Sigmoid colon (tissue), 7 donors: ENCODE data around the gene SCMH1. TPM values are rescaled to one million over a fixed set of nuclear protein-coding genes. Genes with fewer than 3 reads are reported as not detected.

Experiments used
- DNase-seq: peaks from one replicate; pipeline ENCODE4 v3.0.0-alpha.2; 2019
- H3K27ac ChIP-seq, 4 donors: fragments of 200-600 bp; sonication (generic); one replicate each; pipeline ENCODE4 v1.5.1; 2016 to 2019; ENCODE audit warnings: mild to moderate bottlenecking in 1 of 4
- H3K27me3 ChIP-seq, 3 donors: fragments of 200-600 bp; sonication (generic); one replicate each; pipeline ENCODE4 v1.5.1; 2019; ENCODE audit warnings: mild to moderate bottlenecking in 1 of 3
- H3K36me3 ChIP-seq, 4 donors: fragments of 200-600 bp; sonication (generic); one replicate each; pipeline ENCODE4 v1.5.1; 2016 to 2019
- H3K4me1 ChIP-seq, 4 donors: fragments of 200-600 bp; sonication (generic); one replicate each; pipeline ENCODE4 v1.5.1; 2017 to 2019
- H3K4me3 ChIP-seq, 4 donors: fragments of 200-600 bp; sonication (generic); one replicate each; pipeline ENCODE4 v1.5.1; 2017 to 2019; ENCODE audit warnings: mild to moderate bottlenecking in 2 of 4, moderate library complexity in 1 of 4
- H3K9me3 ChIP-seq, 4 donors: fragments of 200-600 bp in 3 of 4; sonication (generic) in 3 of 4; one replicate each; pipeline versions ENCODE4 v1.5.1 to v1.6.1; 2013 to 2019
- EP300 ChIP-seq, 4 donors: sonication (generic); formaldehyde crosslinking; IDR thresholded peaks; one replicate each; pipeline ENCODE4 v1.6.1; 2017; ENCODE audit warnings: antibody characterized with exemption in 4 of 4
- POLR2A ChIP-seq, 2 donors: fragments of 450-650 bp; IDR thresholded peaks; one replicate each; pipeline ENCODE4 v1.6.1; 2016; ENCODE audit warnings: antibody characterized with exemption in 2 of 2, mild to moderate bottlenecking in 2 of 2, moderate library complexity in 2 of 2
- POLR2AphosphoS5 ChIP-seq, 4 donors: sonication (generic); formaldehyde crosslinking; IDR thresholded peaks; one replicate each; pipeline ENCODE4 v1.6.1; 2017; ENCODE audit warnings: antibody characterized with exemption in 4 of 4
- WGBS, 2 donors: extraction: QIAGEN DNeasy Blood & Tissue Kit; methylation state at CpG; one replicate each; pipeline ENCODE4 v1.1.7; 2013; 5-methylcytosine and 5-hydroxymethylcytosine counted together
- intact Hi-C: fragments of 100-400 bp; cut with DNase I; formaldehyde crosslinking; loops from one replicate; pipeline ENCODE4 v1.15.1; 2023
- polyA plus RNA-seq, 3 donors: library from polyadenylated mRNA; stranded (reverse); fragments of 200-250 nt; gene quantifications; one replicate each; pipeline ENCODE4 v1.2.3, GENCODE V29; 2013
- total RNA-seq, 4 donors: library from RNA; depleted of rRNA; stranded (reverse); fragments of >200 nt; gene quantifications; one replicate each; pipeline ENCODE4 v1.1.0, GENCODE V29; 2016
- TF ChIP-seq, protein P1 (sequence below), 4 experiments: fragments of 450-650 bp in 3 of 4; fragments of 200-600 bp in 1 of 4; IDR thresholded peaks; one replicate each; pipeline ENCODE4 v1.5.1; 2016 to 2019; ENCODE audit warnings: antibody characterized with exemption in 4 of 4, mild to moderate bottlenecking in 3 of 4, moderate library complexity in 2 of 4
- donor health status: healthy with polysubstance abuse.
- donor health status: Bipolar disorder and iron deficiency.
- donor health status: healthy.

SCMH1 gene
- total and polyA plus RNA-seq, 7 donors: 10.2 to 95.8 (median 52.4) TPM

GRCh38 chr1:41093826-41094225, 148.3 kb downstream of the SCMH1 start:
- Histone ChIP-seq H3K36me3 (no peaks in the 10 kb centered on the region), H3K27me3 (no peaks in the 10 kb centered on the region), H3K9me3 (no peaks in the 10 kb centered on the region), H3K27ac (no peak overlapping the region), H3K4me3 (no peak overlapping the region), H3K4me1 (peaks cover 0 to 5% (median 0%) of the 10 kb centered on the region in 4 donors)
- 75% methylated on average over 5 of the region's 5 CpGs for WGBS, 2 donors
- TF ChIP-seq, protein P1, sequence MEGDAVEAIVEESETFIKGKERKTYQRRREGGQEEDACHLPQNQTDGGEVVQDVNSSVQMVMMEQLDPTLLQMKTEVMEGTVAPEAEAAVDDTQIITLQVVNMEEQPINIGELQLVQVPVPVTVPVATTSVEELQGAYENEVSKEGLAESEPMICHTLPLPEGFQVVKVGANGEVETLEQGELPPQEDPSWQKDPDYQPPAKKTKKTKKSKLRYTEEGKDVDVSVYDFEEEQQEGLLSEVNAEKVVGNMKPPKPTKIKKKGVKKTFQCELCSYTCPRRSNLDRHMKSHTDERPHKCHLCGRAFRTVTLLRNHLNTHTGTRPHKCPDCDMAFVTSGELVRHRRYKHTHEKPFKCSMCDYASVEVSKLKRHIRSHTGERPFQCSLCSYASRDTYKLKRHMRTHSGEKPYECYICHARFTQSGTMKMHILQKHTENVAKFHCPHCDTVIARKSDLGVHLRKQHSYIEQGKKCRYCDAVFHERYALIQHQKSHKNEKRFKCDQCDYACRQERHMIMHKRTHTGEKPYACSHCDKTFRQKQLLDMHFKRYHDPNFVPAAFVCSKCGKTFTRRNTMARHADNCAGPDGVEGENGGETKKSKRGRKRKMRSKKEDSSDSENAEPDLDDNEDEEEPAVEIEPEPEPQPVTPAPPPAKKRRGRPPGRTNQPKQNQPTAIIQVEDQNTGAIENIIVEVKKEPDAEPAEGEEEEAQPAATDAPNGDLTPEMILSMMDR (IDR thresholded peaks at IDR 0.05): no peak
- TF ChIP-seq EP300 (IDR thresholded peaks at IDR 0.05) (no peak), POLR2AphosphoS5 (IDR thresholded peaks at IDR 0.05) (no peak), POLR2A (IDR thresholded peaks at IDR 0.05) (no peak)
- intact Hi-C loops: no loop called here
- no peak for DNase-seq

GRCh38 chr1:41086921-41087320, 155.2 kb downstream of the SCMH1 start:
- Histone ChIP-seq H3K4me1 (no peaks in the 10 kb centered on the region), H3K4me3 (no peak overlapping the region), H3K36me3 (peaks cover 0 to 8% (median 0%) of the 10 kb centered on the region in 4 donors), H3K9me3 (no peaks in the 10 kb centered on the region), H3K27ac (no peak overlapping the region), H3K27me3 (no peaks in the 10 kb centered on the region)
- intact Hi-C loops: no loop called here
- DNase-seq: no peak
- TF ChIP-seq POLR2AphosphoS5 (IDR thresholded peaks at IDR 0.05) (no peak), POLR2A (IDR thresholded peaks at IDR 0.05) (no peak), EP300 (IDR thresholded peaks at IDR 0.05) (no peak)
- TF ChIP-seq, protein P1 (IDR thresholded peaks at IDR 0.05): no peak

GRCh38 chr1:41078616-41079015, 163.5 kb downstream of the SCMH1 start:
- no peak for DNase-seq
- WGBS, 2 donors: 93 to 94% methylated on average over 2 of the region's 2 CpGs
- intact Hi-C loops: no loop called here
- H3K27me3 ChIP-seq: no peaks in the 10 kb centered on the region
- TF ChIP-seq POLR2AphosphoS5 (IDR thresholded peaks at IDR 0.05) (no peak), EP300 (IDR thresholded peaks at IDR 0.05) (no peak), POLR2A (IDR thresholded peaks at IDR 0.05) (no peak)
- TF ChIP-seq, protein P1 (IDR thresholded peaks at IDR 0.05): no peak
- no peaks in the 10 kb centered on the region for H3K9me3 ChIP-seq
- no peak overlapping the region for H3K4me3 ChIP-seq
- no peaks in the 10 kb centered on the region for H3K4me1 ChIP-seq
- no peak overlapping the region for H3K27ac ChIP-seq
- H3K36me3 ChIP-seq: peaks cover 0 to 8% (median 0%) of the 10 kb centered on the region in 4 donors

GRCh38 chr1:41078193-41078592, 163.9 kb downstream of the SCMH1 start:
- H3K4me3 ChIP-seq: no peak overlapping the region
- no peaks in the 10 kb centered on the region for H3K4me1 ChIP-seq
- intact Hi-C loops: no loop called here
- peaks cover 0 to 12% (median 0%) of the 10 kb centered on the region in 4 donors for H3K36me3 ChIP-seq
- no peaks in the 10 kb centered on the region for H3K9me3 ChIP-seq
- DNase-seq: no peak
- H3K27ac ChIP-seq: no peak overlapping the region
- TF ChIP-seq, protein P1 (IDR thresholded peaks at IDR 0.05): no peak
- TF ChIP-seq EP300 (IDR thresholded peaks at IDR 0.05) (no peak), POLR2AphosphoS5 (IDR thresholded peaks at IDR 0.05) (no peak), POLR2A (IDR thresholded peaks at IDR 0.05) (no peak)
- 96 to 98% methylated on average over 3 of the region's 3 CpGs for WGBS, 2 donors
- H3K27me3 ChIP-seq: no peaks in the 10 kb centered on the region

- H3K4me3 ChIP-seq: no peak overlapping the region
- no peak for DNase-seq
- H3K9me3 ChIP-seq: no peaks in the 10 kb centered on the region
- intact Hi-C loops: no loop called here
- TF ChIP-seq EP300 (IDR thresholded peaks at IDR 0.05) (no peak), POLR2AphosphoS5 (IDR thresholded peaks at IDR 0.05) (no peak), POLR2A (IDR thresholded peaks at IDR 0.05) (no peak)
- TF ChIP-seq, protein P1 (IDR thresholded peaks at IDR 0.05): no peak
- H3K27me3 ChIP-seq: no peaks in the 10 kb centered on the region
- H3K27ac ChIP-seq: no peak overlapping the region
- H3K4me1 ChIP-seq: no peaks in the 10 kb centered on the region
- peaks cover 0 to 40% (median 10%) of the 10 kb centered on the region in 4 donors for H3K36me3 ChIP-seq
These were observed 168.1 kb downstream of the SCMH1 start for GRCh38 chr1:41073971-41074370.
